GM12875 (cell line): ENCODE results near the gene SH3BGR.

ENCODE experiments used
- H3K4me3 ChIP-seq: one replicate; pipeline ENCODE4 v1.5.1; 2011; ENCODE audit warnings: low read depth, low read length, control low read depth
- TF ChIP-seq, protein P1 (sequence below): IDR thresholded peaks from 2 replicates; pipeline ENCODE4 v1.5.1; 2011; ENCODE audit warnings: low read depth, mild to moderate bottlenecking, control low read depth, inconsistent platforms, low read length, moderate library complexity, borderline replicate concordance; ENCODE audit not compliant: insufficient read depth

SH3BGR gene

DNA sequence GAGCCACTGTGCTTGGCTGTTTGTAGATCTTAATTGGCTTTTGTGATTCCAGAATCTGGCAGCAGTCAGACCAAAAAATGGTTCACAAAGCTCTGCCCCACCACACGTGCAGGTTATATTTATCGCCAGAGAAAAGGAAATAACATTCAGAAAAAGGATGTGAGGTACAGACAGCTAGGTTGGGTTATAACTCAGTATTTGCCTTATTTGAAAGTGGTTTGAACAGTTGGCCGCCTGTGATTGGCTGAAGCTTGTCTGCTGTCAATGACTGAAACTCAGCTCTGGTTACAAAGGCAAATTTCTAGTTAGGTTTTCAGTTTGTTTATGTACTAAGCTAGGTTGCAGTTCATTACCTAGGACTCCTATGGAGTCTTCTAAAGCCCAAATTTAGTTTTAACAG, 9.6 kb downstream of the SH3BGR start:
- H3K4me3 ChIP-seq = no peak overlapping the region

DNA sequence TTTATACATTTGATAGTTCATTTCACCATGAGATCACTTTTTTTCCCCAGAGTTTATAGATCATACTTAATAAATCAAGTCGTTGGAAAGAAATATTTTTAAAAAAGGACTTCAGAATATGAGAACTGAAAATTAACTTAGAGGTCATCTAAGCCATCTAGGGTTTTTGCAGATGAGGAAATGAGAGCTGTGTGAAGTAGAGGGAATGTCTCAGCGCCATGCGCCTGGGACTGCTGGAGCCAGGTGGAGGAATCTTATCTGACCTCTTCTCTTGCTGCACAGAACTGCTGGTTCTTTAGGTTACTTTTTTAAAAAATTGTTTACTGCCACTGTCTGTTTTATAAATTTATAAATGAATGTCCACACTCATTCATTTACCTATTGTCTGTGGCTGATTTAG, 11.5 kb downstream of the SH3BGR start:
- TF ChIP-seq, protein P1, sequence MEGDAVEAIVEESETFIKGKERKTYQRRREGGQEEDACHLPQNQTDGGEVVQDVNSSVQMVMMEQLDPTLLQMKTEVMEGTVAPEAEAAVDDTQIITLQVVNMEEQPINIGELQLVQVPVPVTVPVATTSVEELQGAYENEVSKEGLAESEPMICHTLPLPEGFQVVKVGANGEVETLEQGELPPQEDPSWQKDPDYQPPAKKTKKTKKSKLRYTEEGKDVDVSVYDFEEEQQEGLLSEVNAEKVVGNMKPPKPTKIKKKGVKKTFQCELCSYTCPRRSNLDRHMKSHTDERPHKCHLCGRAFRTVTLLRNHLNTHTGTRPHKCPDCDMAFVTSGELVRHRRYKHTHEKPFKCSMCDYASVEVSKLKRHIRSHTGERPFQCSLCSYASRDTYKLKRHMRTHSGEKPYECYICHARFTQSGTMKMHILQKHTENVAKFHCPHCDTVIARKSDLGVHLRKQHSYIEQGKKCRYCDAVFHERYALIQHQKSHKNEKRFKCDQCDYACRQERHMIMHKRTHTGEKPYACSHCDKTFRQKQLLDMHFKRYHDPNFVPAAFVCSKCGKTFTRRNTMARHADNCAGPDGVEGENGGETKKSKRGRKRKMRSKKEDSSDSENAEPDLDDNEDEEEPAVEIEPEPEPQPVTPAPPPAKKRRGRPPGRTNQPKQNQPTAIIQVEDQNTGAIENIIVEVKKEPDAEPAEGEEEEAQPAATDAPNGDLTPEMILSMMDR = no peak
- no peak overlapping the region for H3K4me3 ChIP-seq

More for the DNA sequence above, 9.6 kb downstream of the SH3BGR start:
- TF ChIP-seq, protein P1 = no peak

DNA sequence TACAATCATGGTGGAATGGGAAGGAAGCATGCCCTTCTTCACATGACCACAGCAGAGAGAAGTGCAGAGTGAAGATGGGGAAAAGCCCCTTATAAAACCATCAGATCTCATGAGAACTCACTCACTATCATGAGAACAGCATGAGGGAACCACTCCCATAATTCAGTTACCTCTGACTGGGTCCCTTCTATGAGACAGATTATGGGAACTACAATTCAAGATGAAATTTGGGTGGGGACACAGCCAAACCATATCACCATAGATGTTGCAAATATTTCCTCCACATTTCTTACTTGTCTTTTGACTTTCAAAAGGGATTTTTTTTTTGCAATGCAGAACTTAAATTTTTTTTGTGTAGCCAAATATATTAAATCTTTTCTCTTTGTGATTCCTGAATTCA, 14.8 kb downstream of the SH3BGR start:
- H3K4me3 ChIP-seq = no peak overlapping the region
- TF ChIP-seq, protein P1 = no peak

DNA sequence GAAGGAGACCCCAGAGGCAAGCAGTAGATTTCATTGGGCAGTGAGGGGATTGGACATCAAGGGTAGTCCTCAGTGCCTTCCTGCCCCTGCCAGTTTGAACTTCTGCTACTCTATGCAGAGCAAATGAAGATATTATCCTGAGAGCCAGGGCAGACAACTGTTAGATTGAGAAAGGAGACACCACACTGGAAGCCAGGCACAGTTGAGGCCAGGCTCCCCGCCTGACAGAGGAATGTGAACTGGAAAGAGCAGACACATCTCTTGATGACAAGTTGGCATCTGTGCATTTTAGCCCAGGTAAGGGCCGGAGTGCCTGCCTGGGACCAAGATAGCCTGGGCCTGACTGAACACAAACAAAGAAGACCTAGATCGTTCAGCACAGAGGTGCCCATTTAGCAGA, 16.0 kb downstream of the SH3BGR start:
- H3K4me3 ChIP-seq = no peak overlapping the region
- TF ChIP-seq, protein P1 = no peak

DNA sequence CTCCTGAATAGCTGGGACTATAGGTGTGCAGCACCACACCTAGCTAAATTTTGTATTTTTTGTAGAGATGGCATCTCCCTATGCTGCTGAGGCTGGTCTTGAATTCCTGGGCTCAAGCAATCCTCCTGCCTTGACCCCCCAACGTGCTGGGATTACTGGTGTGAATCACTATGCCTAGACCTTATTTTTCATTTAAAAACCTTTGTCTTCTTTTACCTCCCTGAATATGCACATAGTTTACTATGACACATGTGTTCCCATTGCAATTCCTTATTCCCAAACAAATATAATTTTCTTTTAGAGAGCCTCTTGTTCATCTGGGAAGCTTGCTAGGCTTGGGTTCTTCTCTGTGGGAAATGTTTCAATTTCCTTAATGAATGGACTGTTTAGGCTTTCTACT, 16.8 kb downstream of the SH3BGR start:
- H3K4me3 ChIP-seq = no peak overlapping the region
- TF ChIP-seq, protein P1 = no peak

DNA sequence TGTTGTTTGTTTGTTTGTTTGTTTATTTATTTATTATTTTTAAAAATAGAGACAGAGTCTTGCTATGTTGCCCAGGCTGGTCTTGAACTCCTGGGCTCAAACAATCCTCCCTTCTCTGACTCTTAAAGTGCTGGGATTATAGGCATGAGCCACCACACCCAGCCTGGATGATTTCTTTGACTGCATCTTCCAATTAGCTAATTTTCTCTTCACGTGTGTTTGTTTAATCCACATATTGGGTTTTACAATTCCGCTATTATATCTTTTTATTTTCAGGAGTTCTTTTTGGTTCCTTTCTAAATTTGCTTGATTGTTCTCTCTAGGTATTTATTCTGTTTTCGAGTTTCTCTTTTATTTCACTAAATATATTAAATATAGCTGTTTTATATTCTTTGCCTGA, 19.8 kb downstream of the SH3BGR start:
- H3K4me3 ChIP-seq = no peak overlapping the region
- TF ChIP-seq, protein P1 = no peak

DNA sequence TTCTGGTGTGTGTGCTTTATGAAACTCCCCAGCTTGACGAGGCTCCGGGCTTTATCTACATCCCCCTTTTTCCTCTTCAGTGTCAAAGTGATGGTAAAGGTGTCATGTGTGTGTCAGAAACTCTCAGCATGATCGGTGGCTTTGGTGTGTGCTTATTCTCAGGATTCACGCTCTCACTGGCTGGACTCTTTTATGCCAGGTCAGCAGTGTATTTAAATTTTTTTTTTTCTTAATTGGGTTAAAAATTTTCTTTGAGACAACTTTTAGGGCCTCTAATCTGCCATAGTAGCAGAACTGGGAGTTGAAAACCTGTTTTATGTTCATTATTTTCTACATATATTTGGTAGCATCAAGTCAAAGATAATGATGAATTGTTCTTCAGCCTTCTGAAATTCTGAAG, 21.0 kb downstream of the SH3BGR start:
- TF ChIP-seq, protein P1 = no peak
- H3K4me3 ChIP-seq = no peak overlapping the region
